Fibroblast of pulmonary artery (primary cell): ENCODE measurements around the gene LRRC63.
A peak's percentile ranks its signal among the peaks of the same experiment; 100 is the strongest.
"Not testable (repeated sequence)": the region's sequence is repeated elsewhere in the genome, so short reads cannot be mapped to it uniquely, and the experiment has no call there.

Experiments used
- DNase-seq: peaks from one replicate; pipeline ENCODE4 v3.0.0-alpha.2; 2010; ENCODE audit warnings: low read depth
- H3K4me3 ChIP-seq: replicated peaks from 2 replicates; pipeline ENCODE4 v1.5.1; 2011; ENCODE audit warnings: low read depth, mild to moderate bottlenecking, control low read depth, low read length, moderate library complexity
- CTCF ChIP-seq: IDR thresholded peaks from 2 replicates; pipeline ENCODE4 v1.5.1; 2011; ENCODE audit warnings: mild to moderate bottlenecking, control low read depth, low read length, inconsistent platforms; ENCODE audit errors: missing control alignments

The LRRC63 gene

GRCh38 chr13:46211483-46212351 is at the start of gene LRRC63:
Gene LRRC63 (plus strand): TSS chr13:46211928. CDS start chr13:46213035, 1,107 bp downstream.
- H3K4me3 ChIP-seq, result peak within 1 kb of the TSS; percentile 46
- DNase-seq, result peak; percentile 13
- TF ChIP-seq CTCF, result no peak

- not testable (repeated sequence) for H3K4me3 ChIP-seq, DNase-seq
Measured at GRCh38 chr13:46162741-46163140, 49.0 kb upstream of the LRRC63 start.

- H3K4me3 ChIP-seq, result no peak overlapping the region
- DNase-seq, result no peak
Measured at GRCh38 chr13:46164661-46165060, 47.1 kb upstream of the LRRC63 start.

GRCh38 chr13:46165485-46166223 is 46.1 kb upstream of the LRRC63 start:
- no peak for TF ChIP-seq CTCF
- H3K4me3 ChIP-seq, result no peak overlapping the region
- DNase-seq, result no peak

More at GRCh38 chr13:46164661-46165060, 47.1 kb upstream of the LRRC63 start:
- no peak for TF ChIP-seq CTCF

GRCh38 chr13:46166224-46166584 is 45.5 kb upstream of the LRRC63 start:
- DNase-seq, result no peak
- no peak overlapping the region for H3K4me3 ChIP-seq
- TF ChIP-seq CTCF, result no peak

- TF ChIP-seq CTCF, result no peak
- no peak for DNase-seq
- no peak overlapping the region for H3K4me3 ChIP-seq
Measured at GRCh38 chr13:46166947-46167610, 44.6 kb upstream of the LRRC63 start.

GRCh38 chr13:46168341-46168740 is 43.4 kb upstream of the LRRC63 start:
- peak; percentile 43 for DNase-seq
- no peak overlapping the region for H3K4me3 ChIP-seq

More at GRCh38 chr13:46168341-46168740, 43.4 kb upstream of the LRRC63 start:
- TF ChIP-seq CTCF, result no peak
